ENCODE measurements around the gene MED13L.
A peak's percentile ranks its signal among the peaks of the same experiment; 100 is the strongest.

DNA sequence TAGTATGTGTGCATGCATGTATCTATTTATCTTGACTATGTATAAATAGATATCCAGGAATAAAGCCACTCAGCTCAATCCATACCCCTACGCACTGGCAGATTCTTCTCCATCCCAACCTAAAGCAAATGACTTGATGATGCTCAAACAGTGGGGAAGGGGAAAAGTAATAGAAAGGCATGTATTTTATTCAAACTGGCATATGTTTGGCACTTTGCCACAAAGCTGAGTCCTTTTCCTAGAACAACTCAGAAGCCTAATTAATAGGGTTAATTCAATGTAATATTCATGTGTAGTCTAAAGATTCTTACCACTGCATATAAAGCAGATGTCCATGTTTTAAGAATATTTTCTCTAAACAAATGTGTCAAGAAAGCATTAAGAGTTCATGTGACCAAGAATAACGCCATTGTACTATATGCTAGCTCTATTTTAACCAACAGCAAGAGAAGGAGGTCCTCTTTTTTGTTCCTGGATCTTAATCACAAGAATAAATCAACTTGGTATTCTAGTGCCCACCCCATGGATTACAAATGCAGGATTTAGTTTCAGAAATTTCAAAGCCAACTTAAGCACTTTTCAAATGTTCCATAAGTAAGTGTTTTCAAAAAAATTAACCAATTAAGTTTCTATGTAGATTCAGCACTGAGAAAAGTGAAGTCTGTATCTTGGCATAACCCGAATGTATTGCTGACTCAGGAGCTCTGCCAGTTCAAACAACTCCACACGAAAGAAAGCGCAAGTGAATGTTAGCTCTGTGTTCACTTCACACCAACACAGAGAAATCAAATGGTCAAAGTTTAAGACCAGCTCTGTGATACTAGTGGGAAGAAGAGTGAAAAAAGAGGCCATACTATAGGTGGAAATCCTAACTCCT, 233.6 kb downstream of the MED13L start:
- TF ChIP-seq, protein P1, sequence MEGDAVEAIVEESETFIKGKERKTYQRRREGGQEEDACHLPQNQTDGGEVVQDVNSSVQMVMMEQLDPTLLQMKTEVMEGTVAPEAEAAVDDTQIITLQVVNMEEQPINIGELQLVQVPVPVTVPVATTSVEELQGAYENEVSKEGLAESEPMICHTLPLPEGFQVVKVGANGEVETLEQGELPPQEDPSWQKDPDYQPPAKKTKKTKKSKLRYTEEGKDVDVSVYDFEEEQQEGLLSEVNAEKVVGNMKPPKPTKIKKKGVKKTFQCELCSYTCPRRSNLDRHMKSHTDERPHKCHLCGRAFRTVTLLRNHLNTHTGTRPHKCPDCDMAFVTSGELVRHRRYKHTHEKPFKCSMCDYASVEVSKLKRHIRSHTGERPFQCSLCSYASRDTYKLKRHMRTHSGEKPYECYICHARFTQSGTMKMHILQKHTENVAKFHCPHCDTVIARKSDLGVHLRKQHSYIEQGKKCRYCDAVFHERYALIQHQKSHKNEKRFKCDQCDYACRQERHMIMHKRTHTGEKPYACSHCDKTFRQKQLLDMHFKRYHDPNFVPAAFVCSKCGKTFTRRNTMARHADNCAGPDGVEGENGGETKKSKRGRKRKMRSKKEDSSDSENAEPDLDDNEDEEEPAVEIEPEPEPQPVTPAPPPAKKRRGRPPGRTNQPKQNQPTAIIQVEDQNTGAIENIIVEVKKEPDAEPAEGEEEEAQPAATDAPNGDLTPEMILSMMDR (IDR thresholded peaks at IDR 0.05; ENCODE audit: low read depth, low read length, missing input control): no peak
- TF ChIP-seq, protein P2, sequence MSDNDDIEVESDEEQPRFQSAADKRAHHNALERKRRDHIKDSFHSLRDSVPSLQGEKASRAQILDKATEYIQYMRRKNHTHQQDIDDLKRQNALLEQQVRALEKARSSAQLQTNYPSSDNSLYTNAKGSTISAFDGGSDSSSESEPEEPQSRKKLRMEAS (IDR thresholded peaks at IDR 0.05): no peak
- TF ChIP-seq, protein P3, sequence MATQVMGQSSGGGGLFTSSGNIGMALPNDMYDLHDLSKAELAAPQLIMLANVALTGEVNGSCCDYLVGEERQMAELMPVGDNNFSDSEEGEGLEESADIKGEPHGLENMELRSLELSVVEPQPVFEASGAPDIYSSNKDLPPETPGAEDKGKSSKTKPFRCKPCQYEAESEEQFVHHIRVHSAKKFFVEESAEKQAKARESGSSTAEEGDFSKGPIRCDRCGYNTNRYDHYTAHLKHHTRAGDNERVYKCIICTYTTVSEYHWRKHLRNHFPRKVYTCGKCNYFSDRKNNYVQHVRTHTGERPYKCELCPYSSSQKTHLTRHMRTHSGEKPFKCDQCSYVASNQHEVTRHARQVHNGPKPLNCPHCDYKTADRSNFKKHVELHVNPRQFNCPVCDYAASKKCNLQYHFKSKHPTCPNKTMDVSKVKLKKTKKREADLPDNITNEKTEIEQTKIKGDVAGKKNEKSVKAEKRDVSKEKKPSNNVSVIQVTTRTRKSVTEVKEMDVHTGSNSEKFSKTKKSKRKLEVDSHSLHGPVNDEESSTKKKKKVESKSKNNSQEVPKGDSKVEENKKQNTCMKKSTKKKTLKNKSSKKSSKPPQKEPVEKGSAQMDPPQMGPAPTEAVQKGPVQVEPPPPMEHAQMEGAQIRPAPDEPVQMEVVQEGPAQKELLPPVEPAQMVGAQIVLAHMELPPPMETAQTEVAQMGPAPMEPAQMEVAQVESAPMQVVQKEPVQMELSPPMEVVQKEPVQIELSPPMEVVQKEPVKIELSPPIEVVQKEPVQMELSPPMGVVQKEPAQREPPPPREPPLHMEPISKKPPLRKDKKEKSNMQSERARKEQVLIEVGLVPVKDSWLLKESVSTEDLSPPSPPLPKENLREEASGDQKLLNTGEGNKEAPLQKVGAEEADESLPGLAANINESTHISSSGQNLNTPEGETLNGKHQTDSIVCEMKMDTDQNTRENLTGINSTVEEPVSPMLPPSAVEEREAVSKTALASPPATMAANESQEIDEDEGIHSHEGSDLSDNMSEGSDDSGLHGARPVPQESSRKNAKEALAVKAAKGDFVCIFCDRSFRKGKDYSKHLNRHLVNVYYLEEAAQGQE (IDR thresholded peaks at IDR 0.05): no peak
- TF ChIP-seq GABPA (IDR thresholded peaks at IDR 0.05 in 1 of 2, conservative IDR thresholded peaks at IDR 0.05 in 1 of 2) (no peak), EGR1 (IDR thresholded peaks at IDR 0.05; ENCODE audit: low read depth in 2 of 2) (peak in 1 of 2 donors; percentile 25), HNF4G (IDR thresholded peaks at IDR 0.05) (peak; percentile 13), FOXA1 (IDR thresholded peaks at IDR 0.05) (peak; percentile 39), TAF1 (conservative IDR thresholded peaks at IDR 0.05) (no peak), NR2F2 (IDR thresholded peaks at IDR 0.05) (no peak), HNF4A (conservative IDR thresholded peaks at IDR 0.05) (peak; percentile 69 to 86)
